Testis (tissue), 3 donors: ENCODE results near the gene GPNMB. TPM values are rescaled to one million over a fixed set of nuclear protein-coding genes. Genes with fewer than 3 reads are reported as not detected.

Experiments used
- DNase-seq: peaks from one replicate; pipeline ENCODE4 v3.0.0-alpha.2; 2019
- H3K27ac ChIP-seq, 2 donors: fragments of 200-600 bp; sonication (generic); one replicate each; pipeline ENCODE4 v1.5.1; 2019
- H3K27me3 ChIP-seq: fragments of 200-600 bp; sonication (generic); one replicate; pipeline ENCODE4 v1.5.1; 2019
- H3K36me3 ChIP-seq: fragments of 200-600 bp; sonication (generic); one replicate; pipeline ENCODE4 v1.5.1; 2017; ENCODE audit warnings: low read depth; ENCODE audit errors: missing control alignments
- H3K4me1 ChIP-seq: fragments of 200-600 bp; sonication (generic); one replicate; pipeline ENCODE4 v1.5.1; 2019
- H3K4me3 ChIP-seq, 2 donors: fragments of 200-600 bp; sonication (generic); one replicate each; pipeline ENCODE4 v1.5.1; 2017 to 2019
- H3K9me3 ChIP-seq: fragments of 200-600 bp; sonication (generic); one replicate; pipeline ENCODE4 v1.5.1; 2017
- CTCF ChIP-seq, 3 experiments: fragments of 450-650 bp in 2 of 3; fragments of 200-600 bp in 1 of 3; sonication (generic) in 1 of 3; IDR thresholded peaks; one replicate each; pipeline ENCODE4 v1.5.1; 2016 to 2019; ENCODE audit warnings: antibody characterized with exemption in 3 of 3, mild to moderate bottlenecking in 2 of 3, moderate library complexity in 1 of 3
- POLR2A ChIP-seq: fragments of 450-650 bp; IDR thresholded peaks from one replicate; pipeline ENCODE4 v1.6.1; 2017; ENCODE audit warnings: antibody characterized with exemption, mild to moderate bottlenecking, moderate library complexity
- WGBS, 2 donors: methylation state at CpG; one replicate each; pipeline ENCODE4 v1.1.5; 2018; 5-methylcytosine and 5-hydroxymethylcytosine counted together
- intact Hi-C: fragments of 100-400 bp; cut with DNase I; formaldehyde crosslinking; loops from one replicate; pipeline ENCODE4 v1.15.1; 2023; ENCODE audit warnings: low total_unique reads
- polyA plus RNA-seq: library from polyadenylated mRNA; stranded (reverse); fragments of 350-450 nt; fragmentation: Illumina TruSeq; extraction: RNeasy Lipid Tissue Mini Kit (QIAGEN cat#74804); gene quantifications from one replicate; pipeline ENCODE4 v1.2.3, GENCODE V29; 2014; ENCODE audit warnings: low read depth, low replicate concordance; ENCODE audit not compliant: insufficient read depth
- total RNA-seq, 2 donors: library from RNA; depleted of rRNA; stranded (reverse); fragments of >200 nt; gene quantifications; one replicate each; pipeline ENCODE4 v1.2.3, GENCODE V29; 2016

The GPNMB gene
- total and polyA plus RNA-seq, 3 donors from 2014 or later = 15.6 to 81.9 (median 33.6) TPM

- Histone ChIP-seq H3K9me3 (no peaks in the 10 kb centered on the region), H3K27me3 (no peaks in the 10 kb centered on the region), H3K4me1 (no peaks in the 10 kb centered on the region), H3K36me3 (no peaks in the 10 kb centered on the region), H3K4me3 (no peak overlapping the region), H3K27ac (no peak overlapping the region)
- peak; percentile 62 for DNase-seq
- WGBS, 2 donors = 12 to 16% methylated on average over 7 of the region's 7 CpGs
- intact Hi-C loops = no loop called here
- no peak for TF ChIP-seq POLR2A
- TF ChIP-seq CTCF (IDR thresholded peaks at IDR 0.05) = peak; percentile 41 to 73 (median 63)
Measured at GRCh38 chr7:23261843-23262452, 15.4 kb downstream of the GPNMB start.

- intact Hi-C loops = no loop called here
- no peaks in the 10 kb centered on the region for H3K27me3 ChIP-seq
- H3K4me3 ChIP-seq = no peak overlapping the region
- 74 to 77% methylated on average over 7 of the region's 7 CpGs for WGBS, 2 donors
- TF ChIP-seq CTCF (IDR thresholded peaks at IDR 0.05) (no peak), POLR2A (no peak)
- no peaks in the 10 kb centered on the region for H3K9me3 ChIP-seq
- H3K36me3 ChIP-seq = no peaks in the 10 kb centered on the region
- H3K27ac ChIP-seq = no peak overlapping the region
- H3K4me1 ChIP-seq = no peaks in the 10 kb centered on the region
- DNase-seq = no peak
Measured at GRCh38 chr7:23264916-23265458, 18.4 kb downstream of the GPNMB start.

- WGBS, 2 donors = 80 to 92% methylated on average over 2 of the region's 2 CpGs
- Histone ChIP-seq H3K9me3 (no peaks in the 10 kb centered on the region), H3K27me3 (no peaks in the 10 kb centered on the region), H3K27ac (no peak overlapping the region), H3K36me3 (no peaks in the 10 kb centered on the region), H3K4me1 (no peaks in the 10 kb centered on the region), H3K4me3 (no peak overlapping the region)
- no peak for TF ChIP-seq POLR2A
- intact Hi-C loops = no loop called here
- no peak for DNase-seq
Measured at GRCh38 chr7:23266918-23267317, 20.3 kb downstream of the GPNMB start.

GRCh38 chr7:23267357-23267756, 20.8 kb downstream of the GPNMB start:
- TF ChIP-seq POLR2A (no peak), CTCF (IDR thresholded peaks at IDR 0.05) (no peak)
- no peaks in the 10 kb centered on the region for H3K27me3 ChIP-seq
- no peaks in the 10 kb centered on the region for H3K9me3 ChIP-seq
- WGBS, 2 donors = 89 to 94% methylated on average over 2 of the region's 2 CpGs
- H3K36me3 ChIP-seq = no peaks in the 10 kb centered on the region
- H3K4me3 ChIP-seq = no peak overlapping the region
- intact Hi-C loops = no loop called here
- H3K27ac ChIP-seq = no peak overlapping the region
- DNase-seq = no peak
- no peaks in the 10 kb centered on the region for H3K4me1 ChIP-seq

GRCh38 chr7:23268167-23268566, 21.6 kb downstream of the GPNMB start:
- Histone ChIP-seq H3K4me1 (no peaks in the 10 kb centered on the region), H3K36me3 (no peaks in the 10 kb centered on the region), H3K4me3 (no peak overlapping the region), H3K27ac (no peak overlapping the region), H3K9me3 (no peaks in the 10 kb centered on the region), H3K27me3 (no peaks in the 10 kb centered on the region)
- intact Hi-C loops = no loop called here
- 90 to 99% methylated on average over 2 of the region's 2 CpGs for WGBS, 2 donors
- no peak for DNase-seq
- TF ChIP-seq POLR2A (no peak), CTCF (IDR thresholded peaks at IDR 0.05) (no peak)
